OCI-LY1 (cell line): ENCODE measurements around the gene SLC24A3.

Source experiments
- EZH2 ChIP-seq: fragments of 200-600 bp; sonication (generic), shearing (Covaris generic); IDR thresholded peaks from 2 replicates; pipeline ENCODE4 v1.8.0; 2017; ENCODE audit warnings: borderline replicate concordance, mixed run types, mild to moderate bottlenecking, antibody characterized with exemption, low read length, moderate library complexity, mixed read lengths
- TF ChIP-seq, protein P1 (sequence below): fragments of 200-600 bp; sonication (generic), shearing (Covaris generic); IDR thresholded peaks from 2 replicates; pipeline ENCODE4 v1.5.1; 2017; ENCODE audit warnings: mild to moderate bottlenecking, antibody characterized with exemption, low read length, moderate library complexity, mixed read lengths

GRCh38 chr20:19498756-19499155 lies 286.3 kb downstream of the SLC24A3 start:
- TF ChIP-seq, protein P1, sequence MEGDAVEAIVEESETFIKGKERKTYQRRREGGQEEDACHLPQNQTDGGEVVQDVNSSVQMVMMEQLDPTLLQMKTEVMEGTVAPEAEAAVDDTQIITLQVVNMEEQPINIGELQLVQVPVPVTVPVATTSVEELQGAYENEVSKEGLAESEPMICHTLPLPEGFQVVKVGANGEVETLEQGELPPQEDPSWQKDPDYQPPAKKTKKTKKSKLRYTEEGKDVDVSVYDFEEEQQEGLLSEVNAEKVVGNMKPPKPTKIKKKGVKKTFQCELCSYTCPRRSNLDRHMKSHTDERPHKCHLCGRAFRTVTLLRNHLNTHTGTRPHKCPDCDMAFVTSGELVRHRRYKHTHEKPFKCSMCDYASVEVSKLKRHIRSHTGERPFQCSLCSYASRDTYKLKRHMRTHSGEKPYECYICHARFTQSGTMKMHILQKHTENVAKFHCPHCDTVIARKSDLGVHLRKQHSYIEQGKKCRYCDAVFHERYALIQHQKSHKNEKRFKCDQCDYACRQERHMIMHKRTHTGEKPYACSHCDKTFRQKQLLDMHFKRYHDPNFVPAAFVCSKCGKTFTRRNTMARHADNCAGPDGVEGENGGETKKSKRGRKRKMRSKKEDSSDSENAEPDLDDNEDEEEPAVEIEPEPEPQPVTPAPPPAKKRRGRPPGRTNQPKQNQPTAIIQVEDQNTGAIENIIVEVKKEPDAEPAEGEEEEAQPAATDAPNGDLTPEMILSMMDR, result no peak
- no peak for TF ChIP-seq EZH2
